Endothelial cell of umbilical vein (primary cell): ENCODE measurements around the gene IQSEC2. TPM values are rescaled to one million over a fixed set of nuclear protein-coding genes. Genes with fewer than 3 reads are reported as not detected.

ENCODE experiments used
- BruUV-seq: library from RNA; stranded (reverse); fragments of 400-500 nt; replicated peaks from 2 replicates; lab custom pipeline; 2021; lab: Mats Ljungman, UMichigan
- CTCF ChIA-PET: fragments of 300-600, 350-600 bp; sonication (Branson Sonifier 250); formaldehyde crosslinking; loops from one replicate; lab custom pipeline; 2021; ENCODE audit warnings: antibody characterized with exemption, inconsistent platforms; lab: Charles Lee
- POLR2A ChIA-PET: fragments of 300-600, 350-600 bp; sonication (Branson Sonifier 250); formaldehyde crosslinking; loops from one replicate; lab custom pipeline; 2021; ENCODE audit warnings: antibody characterized with exemption, inconsistent platforms; lab: Charles Lee
- DNase-seq: peaks from one replicate; pipeline ENCODE4 v3.0.0-alpha.2; 2011; ENCODE audit warnings: low read depth, low spot score
- FAIRE-seq: peaks from 2 replicates; lab custom pipeline; 2011; peaks lifted over from hg19 to GRCh38; lab: Jason Lieb, UNC
- H2AFZ ChIP-seq: 2 replicates; pipeline ENCODE4 v1.6.0; 2012; ENCODE audit warnings: low read depth, low read length, control low read depth, inconsistent platforms
- H3K27ac ChIP-seq: 2 replicates; pipeline ENCODE4 v1.5.1; 2011; ENCODE audit warnings: low read depth, mild to moderate bottlenecking, control low read depth, low read length, moderate library complexity; ENCODE audit not compliant: insufficient read depth
- H3K27me3 ChIP-seq, 2 experiments: 2 replicates each; pipeline versions ENCODE4 v1.6.0 to v1.6.1; 2011; ENCODE audit warnings: low read length in 2 of 2, mixed read lengths in 1 of 2; ENCODE audit not compliant: control insufficient read depth in 2 of 2, insufficient read depth in 2 of 2
- H3K36me3 ChIP-seq, 2 experiments: 2 replicates in 1 of 2; 3 replicates in 1 of 2; pipeline ENCODE4 v1.5.1; 2011; ENCODE audit warnings: low read length in 2 of 2, mild to moderate bottlenecking in 1 of 2, moderate library complexity in 1 of 2; ENCODE audit not compliant: control insufficient read depth in 2 of 2, insufficient read depth in 2 of 2; ENCODE audit errors: extremely low read depth in 1 of 2
- H3K4me1 ChIP-seq: 3 replicates; pipeline ENCODE4 v1.5.1; 2011; ENCODE audit warnings: mild to moderate bottlenecking, low read length; ENCODE audit not compliant: control insufficient read depth, insufficient read depth; ENCODE audit errors: extremely low read depth
- H3K4me2 ChIP-seq: 2 replicates; pipeline ENCODE4 v1.6.1; 2011; ENCODE audit warnings: low read length, control low read depth, mixed read lengths; ENCODE audit not compliant: insufficient read depth
- H3K4me3 ChIP-seq, 3 experiments: fragments of 200-600 bp in 1 of 3; sonication (generic), shearing (Covaris generic) in 1 of 3; replicated peaks in 1 of 3; 2 replicates each; pipeline ENCODE4 v1.5.1; 2011 to 2016; ENCODE audit warnings: control low read depth in 3 of 3, low read length in 3 of 3, mild to moderate bottlenecking in 2 of 3, inconsistent platforms in 1 of 3, low read depth in 1 of 3, moderate library complexity in 1 of 3; ENCODE audit not compliant: insufficient read depth in 1 of 3
- H3K79me2 ChIP-seq: 2 replicates; pipeline ENCODE4 v1.6.0; 2012; ENCODE audit warnings: low read length, inconsistent platforms; ENCODE audit not compliant: control insufficient read depth, insufficient read depth
- H3K9ac ChIP-seq: replicated peaks from 2 replicates; pipeline ENCODE3; 2011; ENCODE audit warnings: low read length, control low read depth; ENCODE audit not compliant: insufficient read depth; ENCODE audit errors: extremely low read depth
- H3K9me1 ChIP-seq: replicated peaks from 3 replicates; pipeline ENCODE4 v1.6.0; 2011; ENCODE audit warnings: mild to moderate bottlenecking, low read length; ENCODE audit not compliant: control insufficient read depth, insufficient read depth; ENCODE audit errors: extremely low read depth
- H3K9me3 ChIP-seq: replicated peaks from 2 replicates; pipeline ENCODE4 v1.5.1; 2012; ENCODE audit warnings: low read length, inconsistent platforms; ENCODE audit not compliant: control insufficient read depth, insufficient read depth
- H4K20me1 ChIP-seq: replicated peaks from 2 replicates; pipeline ENCODE3; 2011; ENCODE audit warnings: mild to moderate bottlenecking, low read length; ENCODE audit not compliant: control insufficient read depth, insufficient read depth; ENCODE audit errors: extremely low read depth
- EZH2 ChIP-seq: IDR thresholded peaks from 2 replicates; pipeline ENCODE4 v1.6.1; 2012; ENCODE audit warnings: borderline replicate concordance, low read depth, mild to moderate bottlenecking, moderate library complexity, low read length, inconsistent platforms; ENCODE audit not compliant: severe bottlenecking
- FOS ChIP-seq: IDR thresholded peaks from 2 replicates; pipeline ENCODE4 v1.6.1; 2011; ENCODE audit warnings: mild to moderate bottlenecking, low read length, moderate library complexity, borderline replicate concordance; ENCODE audit not compliant: insufficient read depth
- GATA2 ChIP-seq: IDR thresholded peaks from 2 replicates; pipeline ENCODE4 v1.7.0; 2011; ENCODE audit warnings: low read depth, mild to moderate bottlenecking, moderate library complexity, mixed read lengths, low read length; ENCODE audit not compliant: insufficient read length, insufficient read depth
- JUN ChIP-seq: IDR thresholded peaks from 2 replicates; pipeline ENCODE4 v1.6.1; 2011; ENCODE audit warnings: borderline replicate concordance, low read depth; ENCODE audit not compliant: insufficient read length, insufficient read depth
- dilution Hi-C: fragments of 300-500 bp; cut with MboI; formaldehyde crosslinking; loops from one replicate; pipeline ENCODE4 v1.15.0; 2019; ENCODE audit warnings: low sequenced_read_pairs; ENCODE audit not compliant: extremely low pct_ligation_motif_present
- intact Hi-C: fragments of 100-400 bp; cut with micrococcal nuclease; formaldehyde crosslinking; loops from one replicate; pipeline ENCODE4 v1.10.0; 2022
- polyA plus RNA-seq, 4 experiments: library from polyadenylated mRNA; depleted of rRNA in 3 of 4; stranded (reverse) in 3 of 4; unstranded in 1 of 4; fragments of >200 nt; gene quantifications; 2 replicates each; pipeline versions ENCODE4 v1.2.1 to v1.2.3, GENCODE V29; 2011 to 2012; ENCODE audit warnings: missing spikeins in 1 of 4
- total RNA-seq: library from RNA; stranded (reverse); gene quantifications from 2 replicates; pipeline ENCODE4 v1.2.3, GENCODE V29; 2021
- TF ChIP-seq, protein P1 (sequence below): IDR thresholded peaks from 2 replicates; pipeline ENCODE4 v1.6.1; 2011; ENCODE audit not compliant: insufficient read depth, insufficient read length
- TF ChIP-seq, protein P2 (sequence below), 2 donors: IDR thresholded peaks; 1 replicate in 1 of 2; 2 replicates in 1 of 2; pipeline ENCODE4 v1.5.1; 2011; ENCODE audit warnings: low read length in 2 of 2, mild to moderate bottlenecking in 2 of 2, moderate library complexity in 2 of 2, control low read depth in 1 of 2, inconsistent platforms in 1 of 2, low read depth in 1 of 2; ENCODE audit not compliant: insufficient read depth in 1 of 2; ENCODE audit errors: extremely low read depth in 1 of 2

IQSEC2 gene
- total and polyA plus RNA-seq, 2 donors (not counting 3 experiments of a cell fraction or from before 2014, with no cell fraction given): 5.4 to 9.9 TPM

DNA sequence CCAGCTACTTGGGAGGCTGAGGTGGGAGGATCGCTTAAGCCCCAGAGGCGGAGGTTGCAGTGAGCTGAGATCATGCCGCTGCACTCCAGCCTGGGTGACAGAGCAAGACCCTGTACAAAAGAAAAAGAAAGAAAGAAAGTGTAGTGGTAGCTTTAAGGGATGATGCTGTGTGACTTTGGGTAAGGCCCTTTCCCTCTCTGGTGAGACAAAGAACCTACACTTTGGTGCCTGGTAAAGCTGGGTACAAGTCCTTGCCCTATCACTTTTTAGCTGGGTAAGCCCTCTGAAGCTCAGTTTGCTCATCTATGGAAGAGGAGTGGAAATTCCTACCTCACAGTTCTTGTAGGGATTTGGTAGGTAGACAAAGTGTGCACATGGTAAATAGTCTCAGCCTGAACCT is 1.7 kb upstream of the IQSEC2 start:
- no TSS peak for BruUV-seq
- Histone ChIP-seq H3K4me1 (peaks cover 19% of the 10 kb centered on the region), H3K9me1 (no peaks in the 10 kb centered on the region), H3K4me3 (no peak overlapping the region), H4K20me1 (no peaks in the 10 kb centered on the region), H3K79me2 (no peaks in the 10 kb centered on the region), H2AFZ (no peak overlapping the region), H3K27me3 (no peaks in the 10 kb centered on the region), H3K9ac (no peak overlapping the region), H3K27ac (no peak overlapping the region), H3K4me2 (no peak overlapping the region), H3K9me3 (no peaks in the 10 kb centered on the region), H3K36me3 (no peaks in the 10 kb centered on the region)
- DNase-seq (no peak), FAIRE-seq (no peak)
- intact Hi-C loops (no loop called here), dilution Hi-C loops (no loop called here)
- ChIA-PET POLR2A (no interaction called here), CTCF (interaction anchor here (0.6 to 7.5 kb wide), 8 partner anchors 11 to 199 kb away, joined by 3 to 45 read pairs (median 4); partner anchors contain the start of genes RIBC1 and SMC1A)
- TF ChIP-seq JUN (no peak), FOS (no peak), EZH2 (no peak), GATA2 (no peak)
- TF ChIP-seq, protein P1, sequence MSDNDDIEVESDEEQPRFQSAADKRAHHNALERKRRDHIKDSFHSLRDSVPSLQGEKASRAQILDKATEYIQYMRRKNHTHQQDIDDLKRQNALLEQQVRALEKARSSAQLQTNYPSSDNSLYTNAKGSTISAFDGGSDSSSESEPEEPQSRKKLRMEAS: no peak
- TF ChIP-seq, protein P2, sequence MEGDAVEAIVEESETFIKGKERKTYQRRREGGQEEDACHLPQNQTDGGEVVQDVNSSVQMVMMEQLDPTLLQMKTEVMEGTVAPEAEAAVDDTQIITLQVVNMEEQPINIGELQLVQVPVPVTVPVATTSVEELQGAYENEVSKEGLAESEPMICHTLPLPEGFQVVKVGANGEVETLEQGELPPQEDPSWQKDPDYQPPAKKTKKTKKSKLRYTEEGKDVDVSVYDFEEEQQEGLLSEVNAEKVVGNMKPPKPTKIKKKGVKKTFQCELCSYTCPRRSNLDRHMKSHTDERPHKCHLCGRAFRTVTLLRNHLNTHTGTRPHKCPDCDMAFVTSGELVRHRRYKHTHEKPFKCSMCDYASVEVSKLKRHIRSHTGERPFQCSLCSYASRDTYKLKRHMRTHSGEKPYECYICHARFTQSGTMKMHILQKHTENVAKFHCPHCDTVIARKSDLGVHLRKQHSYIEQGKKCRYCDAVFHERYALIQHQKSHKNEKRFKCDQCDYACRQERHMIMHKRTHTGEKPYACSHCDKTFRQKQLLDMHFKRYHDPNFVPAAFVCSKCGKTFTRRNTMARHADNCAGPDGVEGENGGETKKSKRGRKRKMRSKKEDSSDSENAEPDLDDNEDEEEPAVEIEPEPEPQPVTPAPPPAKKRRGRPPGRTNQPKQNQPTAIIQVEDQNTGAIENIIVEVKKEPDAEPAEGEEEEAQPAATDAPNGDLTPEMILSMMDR (IDR thresholded peaks at IDR 0.05; ENCODE audit: extremely low read depth in 1 of 2, insufficient read depth in 1 of 2, low read depth in 1 of 2, low read length in 2 of 2): no peak
